ENCODE results near the gene KCNMA1. TPM values are rescaled to one million over a fixed set of nuclear protein-coding genes. Genes with fewer than 3 reads are reported as not detected.

Gene KCNMA1
- total RNA-seq, 3 donors from 2014 or later, result 0.10 to 0.60 (median 0.18) TPM

DNA sequence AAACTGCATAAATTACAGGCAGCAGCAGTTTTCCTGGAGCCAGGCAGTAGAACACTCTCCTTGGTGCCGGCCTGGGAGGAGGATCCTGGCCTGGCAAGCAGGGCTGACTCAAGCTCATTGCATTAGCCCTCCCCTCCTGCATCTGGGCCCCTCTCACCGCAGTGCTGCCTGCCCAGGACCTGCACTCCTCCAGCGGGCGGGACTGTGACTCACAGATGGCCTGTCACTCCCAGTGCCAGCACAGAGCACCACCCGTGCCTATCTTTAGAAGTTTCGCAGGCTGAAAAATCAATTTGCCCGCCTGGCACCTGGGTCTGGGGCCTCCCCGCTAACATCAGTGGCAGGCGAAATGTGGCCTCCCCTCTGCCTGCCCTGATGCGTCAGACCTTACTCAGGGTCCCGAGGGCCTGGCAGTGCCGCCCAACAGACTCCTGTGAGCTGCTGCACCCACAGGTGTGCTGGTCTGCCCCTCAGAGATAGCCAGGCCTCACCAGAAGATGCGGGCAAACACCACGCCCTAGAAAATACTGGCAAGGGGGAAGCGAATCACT, 123.8 kb downstream of the KCNMA1 start:
- H3K36me3 Mint-ChIP-seq (ENCODE audit: insufficient read depth), result no peaks in the 10 kb centered on the region
- H3K27me3 Mint-ChIP-seq (ENCODE audit: low read depth), result peaks cover 3% of the 10 kb centered on the region
- H3K9me3 Mint-ChIP-seq, result no peaks in the 10 kb centered on the region
- H3K4me1 Mint-ChIP-seq (ENCODE audit: low read depth), result no peaks in the 10 kb centered on the region
- no peak for DNase-seq
- no peak overlapping the region for H3K4me3 Mint-ChIP-seq
- no peak for ATAC-seq

GRCh38 chr10:77513220-77513619, 124.4 kb downstream of the KCNMA1 start:
- no peak for DNase-seq
- H3K4me1 Mint-ChIP-seq (ENCODE audit: low read depth), result no peaks in the 10 kb centered on the region
- no peaks in the 10 kb centered on the region for H3K9me3 Mint-ChIP-seq
- ATAC-seq, result no peak
- peaks cover 3% of the 10 kb centered on the region for H3K27me3 Mint-ChIP-seq (ENCODE audit: low read depth)
- no peak overlapping the region for H3K4me3 Mint-ChIP-seq
- no peaks in the 10 kb centered on the region for H3K36me3 Mint-ChIP-seq (ENCODE audit: insufficient read depth)

DNA sequence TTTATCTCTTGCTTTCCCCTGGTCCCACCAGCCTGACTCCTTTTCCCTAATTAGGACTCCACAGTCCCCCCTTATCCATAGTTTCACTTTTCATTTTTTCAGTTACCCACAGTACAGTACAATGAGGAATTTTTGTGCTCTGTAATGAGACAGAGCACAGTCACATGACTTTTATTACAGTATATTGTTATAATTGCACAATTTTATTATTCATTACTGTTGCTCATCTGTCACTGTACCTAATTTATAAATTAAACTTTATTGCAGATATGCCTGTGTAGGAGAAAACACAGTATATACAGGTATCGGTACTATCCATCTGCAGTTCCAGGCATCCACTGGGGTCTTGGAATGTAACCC, 125.4 kb downstream of the KCNMA1 start:
- Mint-ChIP-seq H3K4me3 (no peak overlapping the region), H3K4me1 (ENCODE audit: low read depth) (no peaks in the 10 kb centered on the region), H3K27me3 (ENCODE audit: low read depth) (peaks cover 3% of the 10 kb centered on the region), H3K9me3 (no peaks in the 10 kb centered on the region), H3K36me3 (ENCODE audit: insufficient read depth) (no peaks in the 10 kb centered on the region)
- ATAC-seq (no peak), DNase-seq (no peak)

GRCh38 chr10:77511498-77512218, 126.0 kb downstream of the KCNMA1 start:
- no peak for ATAC-seq
- Mint-ChIP-seq H3K4me3 (no peak overlapping the region), H3K9me3 (no peaks in the 10 kb centered on the region), H3K27me3 (ENCODE audit: low read depth) (peaks cover 3% of the 10 kb centered on the region), H3K36me3 (ENCODE audit: insufficient read depth) (no peaks in the 10 kb centered on the region), H3K4me1 (ENCODE audit: low read depth) (no peaks in the 10 kb centered on the region)
- DNase-seq, result no peak

- peaks cover 3% of the 10 kb centered on the region for H3K27me3 Mint-ChIP-seq (ENCODE audit: low read depth)
These were observed 126.9 kb downstream of the KCNMA1 start for GRCh38 chr10:77510695-77511094.

GRCh38 chr10:77510294-77510693, 127.3 kb downstream of the KCNMA1 start:
- DNase-seq, result no peak
- Mint-ChIP-seq H3K36me3 (ENCODE audit: insufficient read depth) (no peaks in the 10 kb centered on the region), H3K27me3 (ENCODE audit: low read depth) (peaks cover 3% of the 10 kb centered on the region), H3K4me3 (no peak overlapping the region), H3K4me1 (ENCODE audit: low read depth) (no peaks in the 10 kb centered on the region), H3K9me3 (no peaks in the 10 kb centered on the region)
- ATAC-seq, result no peak

More at GRCh38 chr10:77510695-77511094, 126.9 kb downstream of the KCNMA1 start:
- Mint-ChIP-seq H3K36me3 (ENCODE audit: insufficient read depth) (no peaks in the 10 kb centered on the region), H3K9me3 (no peaks in the 10 kb centered on the region), H3K4me3 (no peak overlapping the region), H3K4me1 (ENCODE audit: low read depth) (no peaks in the 10 kb centered on the region)
- ATAC-seq, result no peak
- DNase-seq, result no peak

DNA sequence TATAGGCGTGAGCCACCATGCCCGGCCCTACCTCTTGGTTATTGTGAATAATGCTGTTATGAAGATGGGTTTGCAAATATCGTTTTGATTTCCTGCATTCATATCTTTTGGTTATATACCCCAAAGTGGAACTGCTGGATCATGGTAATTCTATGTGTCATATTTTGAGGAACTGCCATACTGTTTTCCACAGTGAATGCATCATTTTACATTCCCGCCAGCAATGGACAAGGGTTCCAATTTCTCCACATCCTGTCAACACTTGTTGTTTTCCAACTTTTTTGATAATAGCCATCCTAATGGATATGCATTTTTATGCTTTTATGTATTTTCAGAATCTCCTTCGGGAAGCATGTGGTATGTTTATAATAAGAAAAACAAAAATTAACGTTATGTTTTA, 128.2 kb downstream of the KCNMA1 start:
- no peaks in the 10 kb centered on the region for H3K36me3 Mint-ChIP-seq (ENCODE audit: insufficient read depth)
- peaks cover 3% of the 10 kb centered on the region for H3K27me3 Mint-ChIP-seq (ENCODE audit: low read depth)
- ATAC-seq (no peak), DNase-seq (no peak)
- H3K9me3 Mint-ChIP-seq, result no peaks in the 10 kb centered on the region
- H3K4me3 Mint-ChIP-seq, result no peak overlapping the region
- no peaks in the 10 kb centered on the region for H3K4me1 Mint-ChIP-seq (ENCODE audit: low read depth)

DNA sequence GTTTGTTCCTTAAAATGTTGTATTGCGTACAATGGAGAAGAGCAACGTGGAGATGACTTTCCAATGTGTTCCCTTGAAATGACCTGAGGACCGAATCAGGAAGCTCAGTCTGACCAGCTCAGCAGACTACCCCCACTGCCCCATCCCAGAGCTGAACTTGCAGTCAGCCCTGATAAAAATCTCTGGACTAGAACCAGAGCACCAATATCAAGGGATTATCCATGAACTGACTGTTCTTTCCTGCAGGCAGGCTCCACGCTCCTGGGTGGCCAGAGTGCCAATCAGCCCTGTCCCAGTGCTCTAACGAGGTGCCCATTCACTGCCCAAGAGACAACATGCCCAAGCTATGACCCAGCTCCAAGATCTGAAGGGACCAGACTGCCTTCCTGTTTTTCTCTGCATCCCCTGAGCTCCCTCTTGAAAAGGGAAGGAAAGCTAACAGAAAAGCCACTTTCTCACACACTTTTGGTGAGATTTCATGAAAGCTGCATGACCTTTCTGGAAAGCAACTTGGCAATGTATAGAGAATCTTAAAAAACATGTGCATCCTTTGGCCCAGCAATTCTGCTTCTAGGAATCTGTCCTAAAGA, 130.2 kb downstream of the KCNMA1 start:
- no peaks in the 10 kb centered on the region for H3K4me1 Mint-ChIP-seq (ENCODE audit: low read depth)
- no peaks in the 10 kb centered on the region for H3K36me3 Mint-ChIP-seq (ENCODE audit: insufficient read depth)
- H3K27me3 Mint-ChIP-seq (ENCODE audit: low read depth), result peaks cover 3% of the 10 kb centered on the region
- no peak for ATAC-seq
- DNase-seq, result no peak
- no peak overlapping the region for H3K4me3 Mint-ChIP-seq
- H3K9me3 Mint-ChIP-seq, result no peaks in the 10 kb centered on the region

GRCh38 chr10:77506517-77507200, 130.9 kb downstream of the KCNMA1 start:
- H3K36me3 Mint-ChIP-seq (ENCODE audit: insufficient read depth), result no peaks in the 10 kb centered on the region
- no peak for ATAC-seq

GRCh38 chr10:77505431-77506334, 131.9 kb downstream of the KCNMA1 start:
- peaks cover 5% of the 10 kb centered on the region for H3K27me3 Mint-ChIP-seq (ENCODE audit: low read depth)
- no peak for DNase-seq
- no peak for ATAC-seq
- H3K4me3 Mint-ChIP-seq, result no peak overlapping the region
- no peaks in the 10 kb centered on the region for H3K4me1 Mint-ChIP-seq (ENCODE audit: low read depth)
- no peaks in the 10 kb centered on the region for H3K9me3 Mint-ChIP-seq
- no peaks in the 10 kb centered on the region for H3K36me3 Mint-ChIP-seq (ENCODE audit: insufficient read depth)

More at GRCh38 chr10:77506517-77507200, 130.9 kb downstream of the KCNMA1 start:
- H3K9me3 Mint-ChIP-seq, result no peaks in the 10 kb centered on the region
- H3K4me3 Mint-ChIP-seq, result no peak overlapping the region
- H3K4me1 Mint-ChIP-seq (ENCODE audit: low read depth), result no peaks in the 10 kb centered on the region
- peaks cover 4% of the 10 kb centered on the region for H3K27me3 Mint-ChIP-seq (ENCODE audit: low read depth)
- DNase-seq, result no peak

DNA sequence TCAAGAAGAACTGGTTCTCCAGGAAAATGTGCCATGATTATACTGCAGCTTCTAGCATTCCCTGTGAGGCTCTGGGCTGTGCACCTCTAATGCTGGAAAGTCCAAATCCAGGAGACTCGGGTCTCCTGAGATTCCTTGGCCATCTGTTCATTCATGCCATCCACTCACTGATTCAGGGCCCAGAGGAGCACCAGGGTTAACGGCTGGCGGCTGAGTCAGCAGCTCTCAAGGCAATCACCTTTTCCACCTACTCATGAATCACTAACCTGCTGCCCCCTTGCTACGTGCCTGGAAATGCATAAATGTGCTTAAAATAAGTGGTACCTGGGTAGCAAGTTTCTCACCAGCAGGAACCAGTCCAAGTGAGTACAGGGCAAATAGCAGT, 132.7 kb downstream of the KCNMA1 start:
- Mint-ChIP-seq H3K27me3 (ENCODE audit: low read depth) (peaks cover 4% of the 10 kb centered on the region), H3K36me3 (ENCODE audit: insufficient read depth) (no peaks in the 10 kb centered on the region), H3K9me3 (no peaks in the 10 kb centered on the region), H3K4me1 (ENCODE audit: low read depth) (no peaks in the 10 kb centered on the region), H3K4me3 (no peak overlapping the region)
- DNase-seq (no peak), ATAC-seq (no peak)

DNA sequence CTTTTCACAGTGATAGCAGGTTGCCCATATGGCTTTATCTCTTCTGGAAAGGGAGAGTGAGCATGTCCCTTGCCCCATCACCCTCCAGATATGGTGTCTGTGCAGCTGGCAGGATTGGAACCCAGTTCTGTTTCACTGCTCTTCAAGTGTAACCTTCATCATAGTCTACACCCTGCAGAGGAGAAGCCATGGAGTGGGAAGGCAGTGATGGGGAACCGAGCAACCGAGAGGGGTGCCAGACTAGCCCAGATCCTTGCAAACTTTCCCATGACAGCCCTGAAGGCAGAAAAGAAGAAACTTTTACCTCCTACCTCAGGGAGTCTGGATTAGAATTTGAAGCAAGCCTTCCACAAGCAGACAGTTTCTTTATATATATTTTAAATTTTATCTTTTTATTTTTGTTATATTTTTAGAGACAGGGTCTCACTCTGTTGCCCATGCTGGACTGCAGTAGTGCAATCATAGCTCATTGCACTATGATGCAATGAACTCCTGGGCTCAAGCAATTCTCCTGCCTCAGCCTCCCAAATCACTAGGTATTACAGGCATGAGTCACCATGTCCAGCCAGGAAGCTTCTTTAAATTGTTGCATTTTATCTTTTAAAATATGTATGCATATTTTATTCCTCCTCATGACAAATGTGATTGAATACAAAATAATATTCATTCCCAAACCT, 133.3 kb downstream of the KCNMA1 start:
- H3K9me3 Mint-ChIP-seq, result no peaks in the 10 kb centered on the region
- no peak for ATAC-seq
- no peaks in the 10 kb centered on the region for H3K4me1 Mint-ChIP-seq (ENCODE audit: low read depth)
- H3K4me3 Mint-ChIP-seq, result no peak overlapping the region
- no peak for DNase-seq
- peaks cover 4% of the 10 kb centered on the region for H3K27me3 Mint-ChIP-seq (ENCODE audit: low read depth)
- H3K36me3 Mint-ChIP-seq (ENCODE audit: insufficient read depth), result no peaks in the 10 kb centered on the region

GRCh38 chr10:77501846-77502261, 135.8 kb downstream of the KCNMA1 start:
- H3K4me1 Mint-ChIP-seq (ENCODE audit: low read depth), result no peaks in the 10 kb centered on the region
- H3K27me3 Mint-ChIP-seq (ENCODE audit: low read depth), result peaks cover 4% of the 10 kb centered on the region
- ATAC-seq, result no peak
- H3K4me3 Mint-ChIP-seq, result no peak overlapping the region
- no peak for DNase-seq
- no peaks in the 10 kb centered on the region for H3K9me3 Mint-ChIP-seq
- H3K36me3 Mint-ChIP-seq (ENCODE audit: insufficient read depth), result no peaks in the 10 kb centered on the region
